HG03066 (cell line): ENCODE data around the gene MTG2.

Experiments used
- ATAC-seq: cut with Tn5 transposase; IDR thresholded peaks from one replicate; pipeline ENCODE4 v1.9.1; 2021; ENCODE audit warnings: low read depth; ENCODE audit not compliant: unreplicated experiment

MTG2 gene

GRCh38 chr20:62228982-62229545 lies 46.2 kb downstream of the MTG2 start:
- ATAC-seq = no peak

GRCh38 chr20:62229667-62230066 lies 46.8 kb downstream of the MTG2 start:
- ATAC-seq = no peak

GRCh38 chr20:62230276-62230675 lies 47.4 kb downstream of the MTG2 start:
- ATAC-seq = no peak

GRCh38 chr20:62230696-62231095 lies 47.9 kb downstream of the MTG2 start:
- no peak for ATAC-seq

GRCh38 chr20:62231292-62231691 lies 48.5 kb downstream of the MTG2 start:
- no peak for ATAC-seq

GRCh38 chr20:62232194-62232593 lies 49.4 kb downstream of the MTG2 start:
- ATAC-seq = no peak

- ATAC-seq = no peak
Measured at GRCh38 chr20:62232770-62233645, 50.2 kb downstream of the MTG2 start.

GRCh38 chr20:62233684-62234083 lies 50.9 kb downstream of the MTG2 start:
- no peak for ATAC-seq

- no peak for ATAC-seq
Measured at GRCh38 chr20:62234339-62234738, 51.5 kb downstream of the MTG2 start.

- no peak for ATAC-seq
Measured at GRCh38 chr20:62235001-62235776, 52.4 kb downstream of the MTG2 start.

GRCh38 chr20:62235777-62236157 lies 52.9 kb downstream of the MTG2 start:
- no peak for ATAC-seq

GRCh38 chr20:62236200-62236599 lies 53.4 kb downstream of the MTG2 start:
- no peak for ATAC-seq

- no peak for ATAC-seq
Measured at GRCh38 chr20:62236766-62237513, 54.1 kb downstream of the MTG2 start.

GRCh38 chr20:62237514-62237800 lies 54.6 kb downstream of the MTG2 start:
- ATAC-seq = no peak

GRCh38 chr20:62237801-62238568 lies 55.2 kb downstream of the MTG2 start, which contains the start of gene OSBPL2:
Gene OSBPL2 (plus strand): TSS chr20:62238521. CDS start chr20:62256185, 17,664 bp downstream.
- ATAC-seq = peak; percentile 95

GRCh38 chr20:62238569-62239277 lies 55.9 kb downstream of the MTG2 start:
- peak; percentile 6 for ATAC-seq

- no peak for ATAC-seq
Measured at GRCh38 chr20:62239278-62239879, 56.6 kb downstream of the MTG2 start.

GRCh38 chr20:62240020-62240685 lies 57.3 kb downstream of the MTG2 start:
- ATAC-seq = no peak

GRCh38 chr20:62241506-62241905 lies 58.7 kb downstream of the MTG2 start:
- no peak for ATAC-seq
